HG03280 (cell line): Measurements from ENCODE around the gene BOK.
A peak's percentile ranks its signal among the peaks of the same experiment; 100 is the strongest.

Experiments
- ATAC-seq: cut with Tn5 transposase; IDR thresholded peaks from one replicate; pipeline ENCODE4 v1.9.1; 2021; ENCODE audit warnings: mild to moderate bottlenecking, moderate library complexity; ENCODE audit not compliant: unreplicated experiment

BOK gene

GRCh38 chr2:241617431-241618154 lies 59.0 kb downstream of the BOK start:
- ATAC-seq: peak; percentile 54

GRCh38 chr2:241618296-241618805 lies 59.8 kb downstream of the BOK start:
- no peak for ATAC-seq

- no peak for ATAC-seq
Measured at GRCh38 chr2:241618829-241619228, 60.3 kb downstream of the BOK start.

GRCh38 chr2:241619597-241620418 lies 61.3 kb downstream of the BOK start:
- no peak for ATAC-seq

GRCh38 chr2:241620419-241620769 lies 61.8 kb downstream of the BOK start:
- ATAC-seq: no peak
